Mucosa of rectum (tissue), 2 donors: ENCODE measurements around the gene PLA2G4F.

Source experiments
- H3K27ac ChIP-seq, 2 donors: one replicate each; pipeline ENCODE4 v1.7.0; 2013; ENCODE audit warnings: inconsistent platforms in 2 of 2, low read depth in 2 of 2, low read length in 2 of 2
- H3K27me3 ChIP-seq, 2 donors: one replicate each; pipeline ENCODE4 v1.7.0; 2013; ENCODE audit warnings: low read length in 2 of 2; ENCODE audit not compliant: control insufficient read depth in 2 of 2, insufficient read depth in 2 of 2
- H3K36me3 ChIP-seq, 2 donors: one replicate each; pipeline ENCODE4 v1.7.0; 2013; ENCODE audit warnings: low read length in 2 of 2; ENCODE audit not compliant: control insufficient read depth in 2 of 2, insufficient read depth in 2 of 2
- H3K4me1 ChIP-seq, 2 donors: one replicate each; pipeline ENCODE4 v1.7.0; 2013; ENCODE audit warnings: low read length in 2 of 2, mild to moderate bottlenecking in 1 of 2; ENCODE audit not compliant: control insufficient read depth in 2 of 2, insufficient read depth in 2 of 2
- H3K4me3 ChIP-seq, 2 donors: one replicate each; pipeline ENCODE4 v1.7.0; 2013; ENCODE audit warnings: low read length in 2 of 2
- H3K9ac ChIP-seq, 2 donors: one replicate each; pipeline ENCODE4 v1.7.0; 2013; ENCODE audit warnings: low read length in 2 of 2, low read depth in 1 of 2, mild to moderate bottlenecking in 1 of 2
- H3K9me3 ChIP-seq, 2 donors: one replicate each; pipeline ENCODE4 v1.7.0; 2013; ENCODE audit warnings: low read length in 2 of 2; ENCODE audit not compliant: control insufficient read depth in 2 of 2
- donor health status: healthy.
- donor health status: Normal muscosa, but diverticular disease.

The PLA2G4F gene, protein sequence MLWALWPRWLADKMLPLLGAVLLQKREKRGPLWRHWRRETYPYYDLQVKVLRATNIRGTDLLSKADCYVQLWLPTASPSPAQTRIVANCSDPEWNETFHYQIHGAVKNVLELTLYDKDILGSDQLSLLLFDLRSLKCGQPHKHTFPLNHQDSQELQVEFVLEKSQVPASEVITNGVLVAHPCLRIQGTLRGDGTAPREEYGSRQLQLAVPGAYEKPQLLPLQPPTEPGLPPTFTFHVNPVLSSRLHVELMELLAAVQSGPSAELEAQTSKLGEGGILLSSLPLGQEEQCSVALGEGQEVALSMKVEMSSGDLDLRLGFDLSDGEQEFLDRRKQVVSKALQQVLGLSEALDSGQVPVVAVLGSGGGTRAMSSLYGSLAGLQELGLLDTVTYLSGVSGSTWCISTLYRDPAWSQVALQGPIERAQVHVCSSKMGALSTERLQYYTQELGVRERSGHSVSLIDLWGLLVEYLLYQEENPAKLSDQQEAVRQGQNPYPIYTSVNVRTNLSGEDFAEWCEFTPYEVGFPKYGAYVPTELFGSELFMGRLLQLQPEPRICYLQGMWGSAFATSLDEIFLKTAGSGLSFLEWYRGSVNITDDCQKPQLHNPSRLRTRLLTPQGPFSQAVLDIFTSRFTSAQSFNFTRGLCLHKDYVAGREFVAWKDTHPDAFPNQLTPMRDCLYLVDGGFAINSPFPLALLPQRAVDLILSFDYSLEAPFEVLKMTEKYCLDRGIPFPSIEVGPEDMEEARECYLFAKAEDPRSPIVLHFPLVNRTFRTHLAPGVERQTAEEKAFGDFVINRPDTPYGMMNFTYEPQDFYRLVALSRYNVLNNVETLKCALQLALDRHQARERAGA

DNA sequence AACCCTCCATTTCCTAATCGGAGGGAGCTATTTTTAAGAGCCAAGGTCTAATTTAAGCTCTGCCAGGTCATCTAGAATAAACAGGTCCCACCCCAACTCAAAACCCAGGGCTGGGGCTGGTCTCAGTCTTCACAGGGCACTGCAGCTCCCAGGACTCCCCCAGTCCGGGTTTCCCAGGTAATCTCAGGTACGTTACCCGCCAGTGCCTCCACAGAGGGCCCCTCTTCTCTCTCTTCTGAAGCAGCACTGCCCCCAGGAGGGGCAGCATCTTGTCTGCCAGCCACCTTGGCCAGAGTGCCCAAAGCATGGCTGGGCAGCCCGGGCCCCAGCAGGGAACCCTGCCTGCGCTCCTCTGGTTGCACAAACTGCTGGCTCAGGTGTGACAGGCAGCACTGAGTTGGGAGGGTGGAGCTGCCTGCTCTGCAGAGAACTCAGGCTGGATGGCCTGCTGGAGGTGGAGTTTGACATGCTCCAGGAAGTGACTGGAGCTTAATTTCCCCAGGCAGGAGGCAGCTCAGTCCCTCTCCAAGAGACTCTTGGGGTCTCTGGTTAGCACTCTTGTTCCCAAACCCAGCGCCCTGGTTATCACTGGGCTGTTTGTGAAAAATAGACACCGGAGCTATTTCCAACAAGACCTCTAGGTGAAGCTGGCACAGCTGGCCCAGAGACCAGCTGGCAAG lies at the start of gene PLA2G4F:
TSS of gene PLA2G4F (minus strand) at position 394 of the 680 bp plus-strand sequence. CDS start at position 307, 87 bp downstream.
- Histone ChIP-seq H3K27ac (peak within 1 kb of the TSS; percentile 77 to 84), H3K9me3 (no peaks in the 10 kb centered on the region), H3K4me3 (peak within 1 kb of the TSS; percentile 76 to 82), H3K4me1 (peaks cover 27 to 43% of the 10 kb centered on the region in 2 donors), H3K9ac (peak within 1 kb of the TSS; percentile 65 to 84), H3K36me3 (peaks cover 26 to 31% of the 10 kb centered on the region in 2 donors), H3K27me3 (no peaks in the 10 kb centered on the region)

DNA sequence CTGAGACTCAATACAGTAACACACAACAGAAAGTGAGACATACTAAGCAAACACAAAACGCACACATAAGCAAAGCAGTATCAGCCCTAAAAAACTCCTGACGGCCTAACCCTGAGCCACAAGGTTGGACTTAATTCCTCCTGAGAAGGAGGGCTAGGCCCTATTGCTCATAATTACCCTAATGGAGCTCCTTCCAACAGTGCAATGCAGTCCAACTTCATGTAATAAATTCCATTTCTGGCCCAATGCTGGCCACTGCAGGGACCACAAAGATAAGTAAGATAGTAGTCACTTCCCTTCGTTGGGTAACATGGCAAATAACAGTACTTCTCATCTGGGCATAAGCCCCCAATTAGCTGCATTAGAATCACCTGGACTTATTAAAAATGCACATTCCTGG lies 47.5 kb upstream of the PLA2G4F start:
- peaks cover 9 to 11% of the 10 kb centered on the region in 2 donors for H3K4me1 ChIP-seq
- H3K27me3 ChIP-seq, result no peaks in the 10 kb centered on the region
- no peak overlapping the region for H3K4me3 ChIP-seq
- peaks cover 13 to 15% of the 10 kb centered on the region in 2 donors for H3K36me3 ChIP-seq
- no peak overlapping the region for H3K27ac ChIP-seq
- H3K9ac ChIP-seq, result no peak overlapping the region
- no peaks in the 10 kb centered on the region for H3K9me3 ChIP-seq

DNA sequence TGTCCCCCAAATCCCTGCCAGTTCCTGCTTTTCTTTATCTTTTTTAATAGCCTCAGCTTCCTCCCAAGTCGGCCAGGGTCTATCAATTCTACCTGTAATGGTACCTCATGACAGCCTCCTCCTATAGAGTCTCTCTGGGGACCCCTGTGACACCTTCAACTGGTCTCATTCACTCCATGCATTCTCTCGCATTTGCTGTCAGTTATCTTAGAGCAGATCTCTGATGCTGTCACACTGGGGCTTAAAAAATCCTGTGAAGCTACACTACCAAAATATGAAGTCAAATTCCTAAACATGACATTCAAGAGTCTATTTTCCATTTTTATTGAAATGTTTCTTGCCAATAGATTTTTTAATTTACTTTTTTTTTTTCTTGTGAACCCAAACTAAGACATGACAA lies 46.2 kb upstream of the PLA2G4F start:
- H3K9ac ChIP-seq, result no peak overlapping the region
- no peaks in the 10 kb centered on the region for H3K27me3 ChIP-seq
- peaks cover 23 to 27% of the 10 kb centered on the region in 2 donors for H3K36me3 ChIP-seq

DNA sequence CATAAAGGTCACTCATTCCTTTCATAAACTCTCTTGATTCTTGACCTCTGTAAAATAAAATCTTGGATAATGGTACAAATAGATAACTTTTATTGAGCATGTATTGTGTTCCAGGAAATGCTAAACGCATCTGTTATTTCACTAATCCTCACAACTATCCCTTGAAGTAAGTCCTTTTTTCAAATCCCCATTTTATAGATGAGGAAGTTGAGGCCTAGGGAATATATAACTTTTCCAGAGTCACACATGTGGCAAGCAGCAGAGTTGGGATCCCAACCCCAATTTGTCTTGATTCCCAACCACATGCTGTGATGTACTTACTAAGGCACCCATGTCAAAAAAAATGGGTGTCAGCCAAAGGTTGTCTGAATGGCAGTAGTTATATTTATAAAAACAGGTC lies 45.4 kb upstream of the PLA2G4F start:
- H3K4me1 ChIP-seq, result peaks cover 2 to 3% of the 10 kb centered on the region in 2 donors
- no peak overlapping the region for H3K4me3 ChIP-seq
- no peak overlapping the region for H3K27ac ChIP-seq
- no peak overlapping the region for H3K9ac ChIP-seq
- H3K27me3 ChIP-seq, result no peaks in the 10 kb centered on the region
- peaks cover 28 to 32% of the 10 kb centered on the region in 2 donors for H3K36me3 ChIP-seq
- H3K9me3 ChIP-seq, result no peaks in the 10 kb centered on the region

More for the DNA sequence above, 46.2 kb upstream of the PLA2G4F start:
- H3K4me3 ChIP-seq, result no peak overlapping the region
- H3K9me3 ChIP-seq, result no peaks in the 10 kb centered on the region
- no peak overlapping the region for H3K27ac ChIP-seq
- peaks cover 9 to 10% of the 10 kb centered on the region in 2 donors for H3K4me1 ChIP-seq

DNA sequence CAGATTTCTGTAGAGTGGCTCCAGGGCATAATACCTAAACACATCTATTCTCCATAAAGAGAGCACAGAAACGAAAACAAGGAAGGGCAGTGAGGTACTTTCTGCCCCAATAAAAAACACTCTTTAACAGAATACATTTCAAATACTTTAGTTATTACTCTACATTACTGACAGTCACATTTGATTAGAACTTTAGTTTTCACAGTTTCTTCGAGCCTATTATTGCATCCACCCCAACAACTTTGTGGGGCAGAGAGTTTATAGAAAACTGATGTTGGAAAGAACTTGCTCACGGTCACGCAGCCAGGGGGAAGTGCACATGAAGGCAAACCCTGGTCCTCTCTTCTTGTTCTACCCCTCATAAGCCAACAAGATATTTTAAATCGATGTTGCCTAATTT lies 42.7 kb upstream of the PLA2G4F start:
- no peak overlapping the region for H3K27ac ChIP-seq

DNA sequence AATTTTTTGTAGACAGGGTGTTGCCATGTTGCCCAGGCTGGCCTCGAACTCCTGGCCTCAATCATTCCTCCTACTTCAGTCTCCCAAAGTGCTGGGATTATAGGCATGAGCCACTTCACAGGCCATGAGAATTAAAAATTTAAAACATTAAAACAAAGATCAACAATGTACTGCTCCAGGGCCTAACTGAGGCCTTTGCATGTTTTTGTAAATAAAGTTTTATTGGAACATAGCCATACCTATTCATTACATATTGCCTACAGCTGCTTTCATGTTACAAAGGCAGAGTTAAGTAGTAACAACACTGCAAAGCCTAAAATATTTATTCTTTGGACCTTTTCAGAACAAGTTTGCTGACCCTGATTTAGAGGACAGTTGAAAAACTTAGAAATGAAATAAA lies 42.1 kb upstream of the PLA2G4F start:
- Histone ChIP-seq H3K36me3 (peaks cover 26 to 34% of the 10 kb centered on the region in 2 donors), H3K27ac (no peak overlapping the region), H3K4me1 (no peaks in the 10 kb centered on the region), H3K9ac (no peak overlapping the region), H3K9me3 (no peaks in the 10 kb centered on the region), H3K4me3 (no peak overlapping the region), H3K27me3 (no peaks in the 10 kb centered on the region)

More for the DNA sequence above, 42.7 kb upstream of the PLA2G4F start:
- Histone ChIP-seq H3K9ac (no peak overlapping the region), H3K36me3 (peaks cover 26 to 34% of the 10 kb centered on the region in 2 donors), H3K4me3 (no peak overlapping the region), H3K27me3 (no peaks in the 10 kb centered on the region), H3K9me3 (no peaks in the 10 kb centered on the region), H3K4me1 (no peaks in the 10 kb centered on the region)

DNA sequence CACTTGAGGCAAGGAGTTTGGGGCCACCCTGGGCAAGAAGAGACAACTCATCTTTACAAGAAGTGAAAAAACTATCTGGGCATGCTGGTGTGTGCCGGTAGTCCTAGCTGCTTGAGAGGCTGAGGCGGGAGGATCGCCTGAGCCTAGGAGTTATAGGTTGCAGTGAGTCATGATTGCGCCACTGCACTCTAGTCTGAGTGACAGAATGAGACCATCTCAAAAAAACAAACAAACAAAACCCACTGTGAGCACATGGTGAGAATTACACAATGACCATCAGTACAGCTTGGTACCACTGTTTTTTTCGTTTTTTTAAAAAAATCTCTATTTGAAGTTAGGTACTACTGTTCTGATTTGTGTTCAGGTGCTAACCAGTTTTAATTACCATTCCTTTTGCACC lies 38.1 kb upstream of the PLA2G4F start:
- H3K27ac ChIP-seq, result no peak overlapping the region
- H3K27me3 ChIP-seq, result no peaks in the 10 kb centered on the region
- H3K4me3 ChIP-seq, result no peak overlapping the region
- H3K9ac ChIP-seq, result no peak overlapping the region
- no peaks in the 10 kb centered on the region for H3K4me1 ChIP-seq
- H3K36me3 ChIP-seq, result peaks cover 42 to 48% of the 10 kb centered on the region in 2 donors
- no peaks in the 10 kb centered on the region for H3K9me3 ChIP-seq

DNA sequence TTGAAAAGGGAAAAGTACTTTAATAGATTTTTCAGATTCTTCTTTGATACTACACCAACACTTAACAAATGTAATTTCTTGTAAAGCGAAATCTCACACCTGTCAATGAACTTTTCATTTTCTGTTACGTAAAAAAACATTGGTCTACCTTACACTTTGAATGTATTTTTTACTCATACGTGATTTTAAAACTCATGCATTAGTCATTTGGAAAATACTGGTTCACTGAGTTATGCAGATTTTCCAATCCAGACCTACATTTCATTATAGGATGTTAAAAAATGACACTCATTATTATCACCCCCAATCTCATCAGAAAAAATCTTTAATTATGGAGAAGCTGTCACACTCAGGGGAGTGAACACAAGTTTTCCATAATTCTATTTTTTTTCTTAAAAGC lies 36.9 kb upstream of the PLA2G4F start:
- H3K36me3 ChIP-seq, result peaks cover 37 to 45% of the 10 kb centered on the region in 2 donors
- no peak overlapping the region for H3K9ac ChIP-seq
- no peak overlapping the region for H3K27ac ChIP-seq
- no peaks in the 10 kb centered on the region for H3K4me1 ChIP-seq
- no peak overlapping the region for H3K4me3 ChIP-seq
- H3K9me3 ChIP-seq, result no peaks in the 10 kb centered on the region
- H3K27me3 ChIP-seq, result no peaks in the 10 kb centered on the region

DNA sequence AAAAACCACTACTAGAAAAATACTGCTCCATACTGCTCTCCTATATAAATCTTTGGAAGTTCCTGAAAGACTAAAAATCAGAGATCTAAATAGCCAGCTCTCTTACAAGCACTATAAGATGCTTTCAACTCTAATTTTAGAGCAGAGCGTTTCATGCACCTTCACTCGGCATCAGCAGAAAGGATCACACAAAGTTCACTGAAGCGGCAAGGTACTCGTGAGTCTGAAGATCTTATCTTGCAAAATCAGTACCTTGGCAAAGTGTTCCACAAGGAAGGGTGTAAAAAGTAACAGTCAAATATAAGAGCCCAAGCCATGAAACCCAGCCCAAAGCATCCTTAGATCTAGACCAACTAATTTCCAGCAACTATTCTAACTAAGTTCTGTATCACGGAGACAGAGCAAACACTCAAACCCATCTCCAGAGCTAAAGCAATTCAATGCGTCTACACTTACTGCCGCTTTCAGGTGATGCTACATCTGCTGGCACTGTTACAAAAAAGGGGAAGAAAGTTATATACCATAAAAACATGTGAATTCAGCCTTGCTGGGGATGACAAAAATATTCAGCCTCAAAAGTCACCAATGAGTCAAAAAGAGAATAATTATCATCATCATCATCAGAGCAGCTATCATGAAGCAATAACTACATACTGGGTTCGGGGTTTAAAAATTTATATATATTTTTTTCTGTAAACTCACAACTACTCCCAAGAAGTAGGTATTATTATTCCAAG lies 35.3 kb upstream of the PLA2G4F start:
- no peak overlapping the region for H3K27ac ChIP-seq
- peaks cover 43 to 48% of the 10 kb centered on the region in 2 donors for H3K36me3 ChIP-seq
- H3K4me1 ChIP-seq, result no peaks in the 10 kb centered on the region
- no peaks in the 10 kb centered on the region for H3K27me3 ChIP-seq
- no peak overlapping the region for H3K4me3 ChIP-seq
- H3K9ac ChIP-seq, result no peak overlapping the region
- H3K9me3 ChIP-seq, result no peaks in the 10 kb centered on the region
